ENCODE results near the gene WARS2. TPM values are rescaled to one million over a fixed set of nuclear protein-coding genes. Genes with fewer than 3 reads are reported as not detected.

WARS2 gene
- total and polyA plus RNA-seq, 12 donors = 5.1 to 35.9 (median 20.9) TPM

- intact Hi-C loops (cut with DNase I) = no loop called here
- 74 to 95% (median 84%) methylated on average over 5 of the region's 5 CpGs for WGBS, 4 donors
- Histone ChIP-seq H3K4me1 (replicated peaks in 1 of 2) (no peaks in the 10 kb centered on the region), H3K27me3 (no peaks in the 10 kb centered on the region), H3K36me3 (replicated peaks in 1 of 2) (no peaks in the 10 kb centered on the region), H3K9me3 (replicated peaks in 1 of 3) (no peaks in the 10 kb centered on the region), H3K4me3 (no peak overlapping the region), H3K27ac (no peak overlapping the region)
- TF ChIP-seq POLR2A (IDR thresholded peaks at IDR 0.05) = no peak
- TF ChIP-seq, protein P1, sequence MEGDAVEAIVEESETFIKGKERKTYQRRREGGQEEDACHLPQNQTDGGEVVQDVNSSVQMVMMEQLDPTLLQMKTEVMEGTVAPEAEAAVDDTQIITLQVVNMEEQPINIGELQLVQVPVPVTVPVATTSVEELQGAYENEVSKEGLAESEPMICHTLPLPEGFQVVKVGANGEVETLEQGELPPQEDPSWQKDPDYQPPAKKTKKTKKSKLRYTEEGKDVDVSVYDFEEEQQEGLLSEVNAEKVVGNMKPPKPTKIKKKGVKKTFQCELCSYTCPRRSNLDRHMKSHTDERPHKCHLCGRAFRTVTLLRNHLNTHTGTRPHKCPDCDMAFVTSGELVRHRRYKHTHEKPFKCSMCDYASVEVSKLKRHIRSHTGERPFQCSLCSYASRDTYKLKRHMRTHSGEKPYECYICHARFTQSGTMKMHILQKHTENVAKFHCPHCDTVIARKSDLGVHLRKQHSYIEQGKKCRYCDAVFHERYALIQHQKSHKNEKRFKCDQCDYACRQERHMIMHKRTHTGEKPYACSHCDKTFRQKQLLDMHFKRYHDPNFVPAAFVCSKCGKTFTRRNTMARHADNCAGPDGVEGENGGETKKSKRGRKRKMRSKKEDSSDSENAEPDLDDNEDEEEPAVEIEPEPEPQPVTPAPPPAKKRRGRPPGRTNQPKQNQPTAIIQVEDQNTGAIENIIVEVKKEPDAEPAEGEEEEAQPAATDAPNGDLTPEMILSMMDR (IDR thresholded peaks at IDR 0.05) = no peak
- no peak for DNase-seq
Measured at GRCh38 chr1:119069682-119070081, 70.8 kb downstream of the WARS2 start.

GRCh38 chr1:119068427-119068826 is 72.0 kb downstream of the WARS2 start:
- no peaks in the 10 kb centered on the region for H3K4me1 ChIP-seq (replicated peaks in 1 of 2)
- H3K36me3 ChIP-seq (replicated peaks in 1 of 2) = no peaks in the 10 kb centered on the region
- H3K27me3 ChIP-seq = no peaks in the 10 kb centered on the region
- no peaks in the 10 kb centered on the region for H3K9me3 ChIP-seq (replicated peaks in 1 of 3)
- intact Hi-C loops (cut with DNase I) = no loop called here
- no peak overlapping the region for H3K27ac ChIP-seq
- TF ChIP-seq POLR2A (IDR thresholded peaks at IDR 0.05) = no peak
- TF ChIP-seq, protein P1 (IDR thresholded peaks at IDR 0.05) = no peak
- H3K4me3 ChIP-seq = no peak overlapping the region
- DNase-seq = no peak
- 79 to 92% (median 87%) methylated on average over 4 of the region's 4 CpGs for WGBS, 4 donors

GRCh38 chr1:119061700-119062099 is 78.8 kb downstream of the WARS2 start:
- TF ChIP-seq POLR2A (IDR thresholded peaks at IDR 0.05) = no peak
- TF ChIP-seq, protein P1 (IDR thresholded peaks at IDR 0.05) = no peak
- no peak overlapping the region for H3K4me3 ChIP-seq
- intact Hi-C loops (cut with DNase I) = no loop called here
- no peaks in the 10 kb centered on the region for H3K36me3 ChIP-seq (replicated peaks in 1 of 2)
- no peaks in the 10 kb centered on the region for H3K27me3 ChIP-seq
- no peaks in the 10 kb centered on the region for H3K4me1 ChIP-seq (replicated peaks in 1 of 2)
- no peak for DNase-seq
- no peaks in the 10 kb centered on the region for H3K9me3 ChIP-seq (replicated peaks in 1 of 3)
- no peak overlapping the region for H3K27ac ChIP-seq

- Histone ChIP-seq H3K27me3 (no peaks in the 10 kb centered on the region), H3K4me3 (no peak overlapping the region), H3K36me3 (replicated peaks in 1 of 2) (no peaks in the 10 kb centered on the region), H3K9me3 (replicated peaks in 1 of 3) (no peaks in the 10 kb centered on the region), H3K4me1 (replicated peaks in 1 of 2) (no peaks in the 10 kb centered on the region), H3K27ac (no peak overlapping the region)
- WGBS, 4 donors = 91 to 98% (median 96%) methylated on average over 2 of the region's 2 CpGs
- intact Hi-C loops (cut with DNase I) = no loop called here
- DNase-seq = no peak
- TF ChIP-seq, protein P1 (IDR thresholded peaks at IDR 0.05) = no peak
- TF ChIP-seq POLR2A (IDR thresholded peaks at IDR 0.05) = no peak
Measured at GRCh38 chr1:119055568-119055967, 84.9 kb downstream of the WARS2 start.

All from adrenal gland (tissue), 12 donors.